Measurements from ENCODE around the gene KRT80.

DNA sequence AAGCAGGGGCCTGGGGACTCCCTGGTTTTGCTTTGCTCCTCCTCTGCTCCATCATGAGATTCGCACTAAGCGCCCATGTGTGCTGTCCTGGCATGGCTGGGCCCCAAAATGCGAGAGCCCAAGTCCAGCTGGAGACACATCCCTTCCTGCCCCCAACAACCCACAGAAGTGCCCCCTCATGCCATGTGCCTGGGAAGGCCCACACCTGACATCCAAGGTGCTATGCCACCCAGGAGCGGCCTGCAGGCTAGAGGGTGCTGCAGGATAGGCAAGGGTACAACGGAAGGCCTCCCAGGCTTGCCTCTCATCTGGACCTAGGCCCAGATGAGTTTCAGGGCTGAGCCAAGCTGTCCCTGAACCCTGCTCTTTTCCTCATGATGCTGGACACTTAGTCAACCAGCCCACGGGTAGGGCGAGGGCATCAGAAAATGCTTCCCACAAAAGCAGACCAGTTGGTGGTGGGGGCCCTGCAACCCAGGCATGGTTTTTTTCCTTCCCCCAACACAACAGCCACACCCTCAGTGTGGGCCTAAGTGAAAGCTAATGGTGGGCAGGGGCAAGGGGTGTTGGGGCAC, 13.2 kb upstream of the KRT80 start:
- TF ChIP-seq, protein P1, sequence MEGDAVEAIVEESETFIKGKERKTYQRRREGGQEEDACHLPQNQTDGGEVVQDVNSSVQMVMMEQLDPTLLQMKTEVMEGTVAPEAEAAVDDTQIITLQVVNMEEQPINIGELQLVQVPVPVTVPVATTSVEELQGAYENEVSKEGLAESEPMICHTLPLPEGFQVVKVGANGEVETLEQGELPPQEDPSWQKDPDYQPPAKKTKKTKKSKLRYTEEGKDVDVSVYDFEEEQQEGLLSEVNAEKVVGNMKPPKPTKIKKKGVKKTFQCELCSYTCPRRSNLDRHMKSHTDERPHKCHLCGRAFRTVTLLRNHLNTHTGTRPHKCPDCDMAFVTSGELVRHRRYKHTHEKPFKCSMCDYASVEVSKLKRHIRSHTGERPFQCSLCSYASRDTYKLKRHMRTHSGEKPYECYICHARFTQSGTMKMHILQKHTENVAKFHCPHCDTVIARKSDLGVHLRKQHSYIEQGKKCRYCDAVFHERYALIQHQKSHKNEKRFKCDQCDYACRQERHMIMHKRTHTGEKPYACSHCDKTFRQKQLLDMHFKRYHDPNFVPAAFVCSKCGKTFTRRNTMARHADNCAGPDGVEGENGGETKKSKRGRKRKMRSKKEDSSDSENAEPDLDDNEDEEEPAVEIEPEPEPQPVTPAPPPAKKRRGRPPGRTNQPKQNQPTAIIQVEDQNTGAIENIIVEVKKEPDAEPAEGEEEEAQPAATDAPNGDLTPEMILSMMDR (IDR thresholded peaks at IDR 0.05) = no peak
- no peak for TF ChIP-seq POLR2AphosphoS5 (IDR thresholded peaks at IDR 0.05)

All from suprapubic skin (tissue), 3 donors.